Endothelial cell of umbilical vein (primary cell): Measurements from ENCODE around the gene MTX1.

Source experiments
- CTCF ChIP-seq, 2 donors: IDR thresholded peaks; 1 replicate in 1 of 2; 2 replicates in 1 of 2; pipeline ENCODE4 v1.5.1; 2011; ENCODE audit warnings: low read length in 2 of 2, mild to moderate bottlenecking in 2 of 2, moderate library complexity in 2 of 2, control low read depth in 1 of 2, inconsistent platforms in 1 of 2, low read depth in 1 of 2; ENCODE audit not compliant: insufficient read depth in 1 of 2; ENCODE audit errors: extremely low read depth in 1 of 2
- EZH2 ChIP-seq: IDR thresholded peaks from 2 replicates; pipeline ENCODE4 v1.6.1; 2012; ENCODE audit warnings: borderline replicate concordance, low read depth, mild to moderate bottlenecking, moderate library complexity, low read length, inconsistent platforms; ENCODE audit not compliant: severe bottlenecking
- GATA2 ChIP-seq: IDR thresholded peaks from 2 replicates; pipeline ENCODE4 v1.7.0; 2011; ENCODE audit warnings: low read depth, mild to moderate bottlenecking, moderate library complexity, mixed read lengths, low read length; ENCODE audit not compliant: insufficient read length, insufficient read depth
- MAX ChIP-seq: IDR thresholded peaks from 2 replicates; pipeline ENCODE4 v1.6.1; 2011; ENCODE audit not compliant: insufficient read depth, insufficient read length
- MYC ChIP-seq: IDR thresholded peaks from one replicate; pipeline ENCODE4 v1.6.1; 2011; ENCODE audit warnings: mild to moderate bottlenecking, low read depth, low read length
- POLR2A ChIP-seq: IDR thresholded peaks from 2 replicates; pipeline ENCODE4 v1.6.1; 2012; ENCODE audit warnings: low read depth, mild to moderate bottlenecking, control low read depth, low read length
- POLR2AphosphoS5 ChIP-seq: IDR thresholded peaks from 2 replicates; pipeline ENCODE4 v1.6.1; 2012; ENCODE audit warnings: low read depth, mild to moderate bottlenecking, control low read depth, low read length, moderate library complexity; ENCODE audit not compliant: insufficient read depth

- no peak for TF ChIP-seq CTCF (IDR thresholded peaks at IDR 0.05; ENCODE audit: extremely low read depth in 1 of 2, insufficient read depth in 1 of 2, low read depth in 1 of 2, low read length in 2 of 2)
- no peak for TF ChIP-seq POLR2AphosphoS5
- TF ChIP-seq MAX, result no peak
- no peak for TF ChIP-seq GATA2
- TF ChIP-seq MYC, result no peak
- TF ChIP-seq POLR2A, result no peak
- TF ChIP-seq EZH2, result no peak
These were observed 2.0 kb downstream of the MTX1 start for GRCh38 chr1:155210314-155211104.
